Neuronal stem cell (in vitro differentiated cells): ENCODE data around the gene PEMT.

Experiments used
- DNase-seq: peaks from one replicate; pipeline ENCODE4 v3.0.0-alpha.2; 2013; ENCODE audit warnings: low spot score
- H2AFZ ChIP-seq: one replicate; pipeline ENCODE4 v1.6.1; 2013; ENCODE audit warnings: mild to moderate bottlenecking, low read length, inconsistent platforms
- H2AK5ac ChIP-seq: 2 replicates; pipeline ENCODE4 v1.6.1; 2013; ENCODE audit warnings: low read depth, mild to moderate bottlenecking, inconsistent platforms, low read length, moderate library complexity, mixed read lengths
- H2BK120ac ChIP-seq: 2 replicates; pipeline ENCODE4 v1.6.1; 2013; ENCODE audit warnings: low read depth, mild to moderate bottlenecking, inconsistent platforms, low read length, moderate library complexity, mixed read lengths
- H2BK12ac ChIP-seq: one replicate; pipeline ENCODE4 v1.6.1; 2013; ENCODE audit warnings: low read length, inconsistent platforms
- H2BK15ac ChIP-seq: 2 replicates; pipeline ENCODE4 v1.6.1; 2013; ENCODE audit warnings: mild to moderate bottlenecking, low read length, inconsistent platforms, mixed read lengths
- H2BK5ac ChIP-seq: one replicate; pipeline ENCODE4 v1.6.1; 2013; ENCODE audit warnings: inconsistent platforms, mild to moderate bottlenecking, low read length, moderate library complexity
- H3K14ac ChIP-seq: one replicate; pipeline ENCODE4 v1.6.1; 2013; ENCODE audit warnings: low read length, inconsistent platforms
- H3K18ac ChIP-seq: 2 replicates; pipeline ENCODE4 v1.6.1; 2013; ENCODE audit warnings: low read length, inconsistent platforms
- H3K23ac ChIP-seq: 2 replicates; pipeline ENCODE4 v1.6.1; 2013; ENCODE audit warnings: low read depth, mild to moderate bottlenecking, mixed read lengths, low read length, inconsistent platforms; ENCODE audit not compliant: poor library complexity
- H3K27ac ChIP-seq: replicated peaks from 3 replicates; pipeline ENCODE4 v1.5.1; 2013; ENCODE audit warnings: low read length, inconsistent platforms
- H3K27me3 ChIP-seq, 3 experiments: 2 replicates each; pipeline ENCODE4 v1.6.1; 2013; ENCODE audit warnings: low read length in 3 of 3, mild to moderate bottlenecking in 2 of 3, inconsistent platforms in 1 of 3, low read depth in 1 of 3, mixed read lengths in 1 of 3, moderate library complexity in 1 of 3; ENCODE audit not compliant: control insufficient read depth in 3 of 3, insufficient read depth in 3 of 3
- H3K36me3 ChIP-seq, 2 donors: replicated peaks in 1 of 2; 2 replicates each; pipeline ENCODE4 v1.6.1; 2013; ENCODE audit warnings: low read length in 2 of 2; ENCODE audit not compliant: control insufficient read depth in 2 of 2, insufficient read depth in 2 of 2
- H3K4ac ChIP-seq: 2 replicates; pipeline ENCODE4 v1.6.1; 2013; ENCODE audit warnings: inconsistent platforms, mild to moderate bottlenecking, low read length, moderate library complexity
- H3K4me1 ChIP-seq, 2 donors: 1 replicate in 1 of 2; 2 replicates in 1 of 2; pipeline ENCODE4 v1.6.1; 2013; ENCODE audit warnings: low read length in 2 of 2, low read depth in 1 of 2; ENCODE audit not compliant: control insufficient read depth in 2 of 2, insufficient read depth in 1 of 2
- H3K4me2 ChIP-seq: one replicate; pipeline ENCODE4 v1.6.1; 2013; ENCODE audit warnings: mild to moderate bottlenecking, low read length, inconsistent platforms; ENCODE audit not compliant: insufficient read depth, poor library complexity, severe bottlenecking
- H3K4me3 ChIP-seq, 2 donors: 2 replicates each; pipeline ENCODE4 v1.5.1; 2013; ENCODE audit warnings: low read length in 2 of 2, mild to moderate bottlenecking in 2 of 2, inconsistent platforms in 1 of 2, moderate library complexity in 1 of 2
- H3K79me1 ChIP-seq: one replicate; pipeline ENCODE4 v1.6.1; 2013; ENCODE audit warnings: low read depth, mild to moderate bottlenecking, inconsistent platforms, low read length, moderate library complexity
- H3K9ac ChIP-seq: one replicate; pipeline ENCODE4 v1.6.1; 2013; ENCODE audit warnings: mild to moderate bottlenecking, low read depth, low read length, inconsistent platforms; ENCODE audit not compliant: poor library complexity
- H3K9me3 ChIP-seq, 2 donors: replicated peaks in 1 of 2; 2 replicates each; pipeline versions ENCODE3 to v1.6.1; 2013; ENCODE audit warnings: low read length in 2 of 2, mild to moderate bottlenecking in 2 of 2, inconsistent platforms in 1 of 2, low read depth in 1 of 2, mixed read lengths in 1 of 2, moderate library complexity in 1 of 2; ENCODE audit not compliant: control insufficient read depth in 2 of 2, insufficient read depth in 1 of 2
- H4K8ac ChIP-seq: one replicate; pipeline ENCODE4 v1.6.1; 2013; ENCODE audit warnings: low read depth, mild to moderate bottlenecking, inconsistent platforms, low read length, moderate library complexity
- H4K91ac ChIP-seq: one replicate; pipeline ENCODE4 v1.6.1; 2013; ENCODE audit warnings: low read length, low read depth, mild to moderate bottlenecking, inconsistent platforms; ENCODE audit not compliant: poor library complexity
- WGBS, 2 donors: extraction: QIAGEN DNeasy Blood & Tissue Kit; methylation state at CpG; one replicate each; pipeline ENCODE4 v1.1.7; 2013; ENCODE audit warnings: missing lambda C conversion rate in 2 of 2, mixed read lengths in 1 of 2; ENCODE audit not compliant: insufficient read length in 2 of 2, insufficient replicate concordance in 1 of 2; ENCODE audit errors: extremely low coverage in 2 of 2; 5-methylcytosine and 5-hydroxymethylcytosine counted together

PEMT gene

DNA sequence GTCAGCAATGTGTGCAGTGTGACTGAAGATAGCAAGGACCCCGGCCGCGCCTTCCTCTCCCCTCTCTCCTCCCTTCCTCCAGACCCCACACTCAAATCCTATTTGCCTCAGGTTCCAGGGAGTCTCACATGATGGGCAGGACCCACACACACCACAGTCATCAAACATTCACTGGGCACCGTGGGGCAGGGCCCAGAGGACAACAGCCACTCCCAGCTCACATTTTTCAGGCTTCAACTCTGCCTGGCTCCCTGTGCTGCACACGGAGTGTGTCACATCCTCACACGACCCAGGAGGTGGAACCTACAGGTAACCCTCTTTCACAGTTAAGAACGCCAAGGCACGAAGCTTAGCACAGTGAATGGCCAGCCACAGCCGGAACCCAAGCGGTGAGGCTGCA lies 30.5 kb downstream of the PEMT start:
- DNase-seq: no peak
- Histone ChIP-seq H2BK120ac (no peak overlapping the region), H4K91ac (no peak overlapping the region), H2BK5ac (peak overlapping the region; percentile 18), H2AFZ (no peak overlapping the region), H3K36me3 (no peaks in the 10 kb centered on the region), H3K14ac (no peak overlapping the region), H3K9ac (no peak overlapping the region), H3K18ac (peak overlapping the region; percentile 13), H3K4me3 (no peak overlapping the region), H3K9me3 (no peaks in the 10 kb centered on the region), H2BK12ac (peak overlapping the region; percentile 63), H3K4ac (no peak overlapping the region), H3K27ac (no peak overlapping the region), H3K27me3 (no peaks in the 10 kb centered on the region), H2BK15ac (peak overlapping the region; percentile 34), H2AK5ac (no peak overlapping the region), H4K8ac (no peak overlapping the region), H3K4me1 (peaks cover 2 to 13% of the 10 kb centered on the region in 2 donors), H3K4me2 (no peak overlapping the region), H3K23ac (peak overlapping the region; percentile 40), H3K79me1 (no peaks in the 10 kb centered on the region)
- no CpG with 5 or more reads among the region's 10 CpGs for WGBS, 2 donors

- no peak overlapping the region for H3K4me3 ChIP-seq
- H2BK15ac ChIP-seq: no peak overlapping the region
- peak overlapping the region; percentile 13 for H2BK120ac ChIP-seq
- no peak overlapping the region for H3K27ac ChIP-seq
- H3K4me2 ChIP-seq: no peak overlapping the region
- H2BK5ac ChIP-seq: no peak overlapping the region
- H2AFZ ChIP-seq: no peak overlapping the region
- WGBS, 2 donors: no CpG with 5 or more reads among the region's 10 CpGs
- no peak overlapping the region for H2BK12ac ChIP-seq
- H3K4me1 ChIP-seq: peaks cover 2 to 7% of the 10 kb centered on the region in 2 donors
- H3K14ac ChIP-seq: no peak overlapping the region
- no peak overlapping the region for H3K23ac ChIP-seq
- H3K9ac ChIP-seq: no peak overlapping the region
- no peaks in the 10 kb centered on the region for H3K9me3 ChIP-seq
- H4K8ac ChIP-seq: no peak overlapping the region
- no peaks in the 10 kb centered on the region for H3K27me3 ChIP-seq
- H3K18ac ChIP-seq: peak overlapping the region; percentile 71
- H2AK5ac ChIP-seq: peak overlapping the region; percentile 33
- H3K36me3 ChIP-seq: no peaks in the 10 kb centered on the region
- H4K91ac ChIP-seq: no peak overlapping the region
- no peak overlapping the region for H3K4ac ChIP-seq
- no peaks in the 10 kb centered on the region for H3K79me1 ChIP-seq
- DNase-seq: no peak
Observed at GRCh38 chr17:17560167-17560566, 31.3 kb downstream of the PEMT start.

DNA sequence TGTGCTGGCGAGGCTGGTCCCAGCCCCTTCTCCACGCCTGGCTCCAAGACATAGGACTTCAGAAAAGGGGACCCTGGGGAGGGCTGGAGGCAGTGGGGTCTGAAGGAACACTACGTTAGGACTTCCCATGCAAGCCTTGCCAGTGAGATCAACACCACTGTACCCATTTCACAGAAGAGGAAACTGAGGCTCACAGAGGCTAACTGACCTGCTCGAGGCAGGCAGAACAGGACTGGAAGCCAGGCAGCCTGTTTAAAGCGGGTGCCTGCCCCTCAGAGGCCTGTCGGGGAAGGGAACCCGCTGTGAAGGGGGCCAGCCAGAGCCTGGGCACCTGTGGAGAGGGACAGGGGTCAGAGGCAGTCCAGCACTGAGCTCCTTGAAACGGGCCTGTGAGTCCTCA lies 32.3 kb downstream of the PEMT start:
- no peaks in the 10 kb centered on the region for H3K27me3 ChIP-seq
- no peak overlapping the region for H3K9ac ChIP-seq
- H3K23ac ChIP-seq: no peak overlapping the region
- no peak overlapping the region for H2BK120ac ChIP-seq
- H2BK15ac ChIP-seq: no peak overlapping the region
- DNase-seq: no peak
- no peak overlapping the region for H4K91ac ChIP-seq
- no peaks in the 10 kb centered on the region for H3K79me1 ChIP-seq
- no peak overlapping the region for H2AK5ac ChIP-seq
- H3K36me3 ChIP-seq: no peaks in the 10 kb centered on the region
- no peak overlapping the region for H3K4me3 ChIP-seq
- no peak overlapping the region for H4K8ac ChIP-seq
- H3K9me3 ChIP-seq: no peaks in the 10 kb centered on the region
- WGBS, 2 donors: no CpG with 5 or more reads among the region's 8 CpGs
- H3K18ac ChIP-seq: no peak overlapping the region
- H3K4me1 ChIP-seq: peaks cover 2% of the 10 kb centered on the region in 2 donors
- H3K27ac ChIP-seq: no peak overlapping the region
- H3K14ac ChIP-seq: peak overlapping the region; percentile 56
- no peak overlapping the region for H3K4me2 ChIP-seq
- H2AFZ ChIP-seq: no peak overlapping the region
- no peak overlapping the region for H3K4ac ChIP-seq
- no peak overlapping the region for H2BK5ac ChIP-seq
- H2BK12ac ChIP-seq: no peak overlapping the region

DNA sequence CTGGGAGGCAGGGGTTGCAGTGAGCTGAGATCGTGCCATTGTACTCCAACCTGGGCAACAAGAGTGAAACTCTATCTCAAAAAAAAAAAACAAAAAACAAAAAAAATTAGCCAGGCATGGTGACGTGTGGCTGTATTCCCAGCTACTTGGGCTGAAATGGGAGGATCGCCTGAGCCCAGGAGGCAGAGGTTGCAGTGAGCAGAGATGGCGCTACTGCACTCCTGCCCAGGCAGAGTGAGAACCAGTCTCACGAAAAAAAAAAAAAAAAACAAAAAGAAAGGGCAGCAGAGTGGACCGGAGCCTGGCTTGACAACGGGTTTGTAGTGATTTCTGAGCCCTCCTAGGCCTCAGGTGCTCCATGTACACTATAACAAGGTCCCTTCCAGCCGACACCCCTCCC lies 33.1 kb downstream of the PEMT start:
- Histone ChIP-seq H3K18ac (no peak overlapping the region), H3K4ac (no peak overlapping the region), H4K8ac (no peak overlapping the region), H4K91ac (no peak overlapping the region), H2AFZ (no peak overlapping the region), H3K9me3 (no peaks in the 10 kb centered on the region), H3K79me1 (no peaks in the 10 kb centered on the region), H2BK12ac (no peak overlapping the region), H3K23ac (no peak overlapping the region), H3K27ac (no peak overlapping the region), H2BK15ac (no peak overlapping the region), H3K27me3 (no peaks in the 10 kb centered on the region), H3K14ac (no peak overlapping the region), H3K4me2 (no peak overlapping the region), H2AK5ac (no peak overlapping the region), H3K4me3 (no peak overlapping the region), H3K9ac (no peak overlapping the region), H3K4me1 (peaks cover 2% of the 10 kb centered on the region in 2 donors), H2BK120ac (no peak overlapping the region), H3K36me3 (no peaks in the 10 kb centered on the region), H2BK5ac (no peak overlapping the region)
- no peak for DNase-seq
- no CpG with 5 or more reads among the region's 8 CpGs for WGBS, 2 donors
